Suprapubic skin (tissue), 4 donors: ENCODE results near the gene CELF4. TPM values are rescaled to one million over a fixed set of nuclear protein-coding genes. Genes with fewer than 3 reads are reported as not detected.

Experiments
- DNase-seq, 2 donors: peaks; one replicate each; pipeline ENCODE4 v3.0.0-alpha.2; 2019; ENCODE audit warnings: low spot score in 2 of 2
- H3K27ac ChIP-seq: fragments of 200-600 bp; sonication (generic); one replicate; pipeline ENCODE4 v1.5.1; 2019
- H3K27me3 ChIP-seq: fragments of 200-600 bp; sonication (generic); one replicate; pipeline ENCODE4 v1.5.1; 2019
- H3K36me3 ChIP-seq: fragments of 200-600 bp; sonication (generic); one replicate; pipeline ENCODE4 v1.5.1; 2019
- H3K4me1 ChIP-seq: fragments of 200-600 bp; sonication (generic); one replicate; pipeline ENCODE4 v1.5.1; 2019
- H3K4me3 ChIP-seq: fragments of 200-600 bp; sonication (generic); one replicate; pipeline ENCODE4 v1.5.1; 2019; ENCODE audit warnings: mild to moderate bottlenecking
- H3K9me3 ChIP-seq: fragments of 200-600 bp; sonication (generic); one replicate; pipeline ENCODE4 v1.5.1; 2019
- EP300 ChIP-seq: sonication (generic); formaldehyde crosslinking; IDR thresholded peaks from one replicate; pipeline ENCODE4 v1.6.1; 2017; ENCODE audit warnings: antibody characterized with exemption
- POLR2A ChIP-seq, 2 donors: fragments of 450-650 bp; IDR thresholded peaks; one replicate each; pipeline ENCODE4 v1.6.1; 2017; ENCODE audit warnings: antibody characterized with exemption in 2 of 2, mild to moderate bottlenecking in 2 of 2, moderate library complexity in 2 of 2
- POLR2AphosphoS5 ChIP-seq, 3 donors: sonication (generic); formaldehyde crosslinking; IDR thresholded peaks; one replicate each; pipeline ENCODE4 v1.6.1; 2017; ENCODE audit warnings: antibody characterized with exemption in 3 of 3
- WGBS: methylation state at CpG from one replicate; pipeline ENCODE4 v1.1.5; 2018; 5-methylcytosine and 5-hydroxymethylcytosine counted together
- total RNA-seq, 4 donors: library from RNA; depleted of rRNA; stranded (reverse); fragments of >200 nt; gene quantifications; one replicate each; pipeline ENCODE4 v1.1.0, GENCODE V29; 2016
- TF ChIP-seq, protein P1 (sequence below), 2 donors: fragments of 200-600 bp in 1 of 2; fragments of 450-650 bp in 1 of 2; sonication (generic) in 1 of 2; IDR thresholded peaks; one replicate each; pipeline ENCODE4 v1.5.1; 2016 to 2019; ENCODE audit warnings: antibody characterized with exemption in 2 of 2, mild to moderate bottlenecking in 1 of 2, moderate library complexity in 1 of 2

CELF4 gene
- total RNA-seq, 4 donors from 2014 or later, result not detected

DNA sequence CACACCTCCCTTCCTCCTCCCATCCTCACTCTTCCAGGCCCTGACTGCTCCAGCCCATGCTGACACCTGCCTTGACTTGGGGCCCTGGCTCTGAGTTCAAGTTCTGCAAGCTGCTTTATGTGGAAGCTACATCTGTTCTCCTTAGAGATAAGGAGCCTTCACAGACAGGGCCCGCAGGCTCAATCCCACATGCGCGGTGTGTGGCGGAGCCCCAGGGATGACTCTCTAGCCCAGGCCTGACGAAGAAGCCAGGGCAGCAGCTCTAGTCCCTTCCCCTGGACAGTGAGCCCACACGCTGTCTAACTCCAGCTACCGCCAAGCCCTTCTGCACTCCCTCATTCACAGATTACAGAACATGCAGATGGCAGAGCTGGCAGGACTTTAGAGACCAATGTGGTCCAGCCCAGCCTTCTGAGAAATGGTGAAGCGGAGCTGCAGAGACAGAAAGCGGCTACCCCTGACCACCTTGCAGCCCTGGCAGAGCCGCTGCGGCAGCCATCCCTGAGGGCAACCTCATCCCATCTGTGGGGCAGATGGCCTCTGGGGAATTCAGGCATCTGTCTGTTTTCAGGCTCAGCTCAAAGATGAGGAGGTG lies 304.3 kb downstream of the CELF4 start:
- TF ChIP-seq, protein P1, sequence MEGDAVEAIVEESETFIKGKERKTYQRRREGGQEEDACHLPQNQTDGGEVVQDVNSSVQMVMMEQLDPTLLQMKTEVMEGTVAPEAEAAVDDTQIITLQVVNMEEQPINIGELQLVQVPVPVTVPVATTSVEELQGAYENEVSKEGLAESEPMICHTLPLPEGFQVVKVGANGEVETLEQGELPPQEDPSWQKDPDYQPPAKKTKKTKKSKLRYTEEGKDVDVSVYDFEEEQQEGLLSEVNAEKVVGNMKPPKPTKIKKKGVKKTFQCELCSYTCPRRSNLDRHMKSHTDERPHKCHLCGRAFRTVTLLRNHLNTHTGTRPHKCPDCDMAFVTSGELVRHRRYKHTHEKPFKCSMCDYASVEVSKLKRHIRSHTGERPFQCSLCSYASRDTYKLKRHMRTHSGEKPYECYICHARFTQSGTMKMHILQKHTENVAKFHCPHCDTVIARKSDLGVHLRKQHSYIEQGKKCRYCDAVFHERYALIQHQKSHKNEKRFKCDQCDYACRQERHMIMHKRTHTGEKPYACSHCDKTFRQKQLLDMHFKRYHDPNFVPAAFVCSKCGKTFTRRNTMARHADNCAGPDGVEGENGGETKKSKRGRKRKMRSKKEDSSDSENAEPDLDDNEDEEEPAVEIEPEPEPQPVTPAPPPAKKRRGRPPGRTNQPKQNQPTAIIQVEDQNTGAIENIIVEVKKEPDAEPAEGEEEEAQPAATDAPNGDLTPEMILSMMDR (IDR thresholded peaks at IDR 0.05), result no peak
- 83% methylated on average over 7 of the region's 11 CpGs for WGBS
- DNase-seq, result no peak
- Histone ChIP-seq H3K9me3 (no peaks in the 10 kb centered on the region), H3K27me3 (peaks cover 49% of the 10 kb centered on the region), H3K27ac (no peak overlapping the region), H3K4me1 (no peaks in the 10 kb centered on the region), H3K36me3 (no peaks in the 10 kb centered on the region), H3K4me3 (no peak overlapping the region)

DNA sequence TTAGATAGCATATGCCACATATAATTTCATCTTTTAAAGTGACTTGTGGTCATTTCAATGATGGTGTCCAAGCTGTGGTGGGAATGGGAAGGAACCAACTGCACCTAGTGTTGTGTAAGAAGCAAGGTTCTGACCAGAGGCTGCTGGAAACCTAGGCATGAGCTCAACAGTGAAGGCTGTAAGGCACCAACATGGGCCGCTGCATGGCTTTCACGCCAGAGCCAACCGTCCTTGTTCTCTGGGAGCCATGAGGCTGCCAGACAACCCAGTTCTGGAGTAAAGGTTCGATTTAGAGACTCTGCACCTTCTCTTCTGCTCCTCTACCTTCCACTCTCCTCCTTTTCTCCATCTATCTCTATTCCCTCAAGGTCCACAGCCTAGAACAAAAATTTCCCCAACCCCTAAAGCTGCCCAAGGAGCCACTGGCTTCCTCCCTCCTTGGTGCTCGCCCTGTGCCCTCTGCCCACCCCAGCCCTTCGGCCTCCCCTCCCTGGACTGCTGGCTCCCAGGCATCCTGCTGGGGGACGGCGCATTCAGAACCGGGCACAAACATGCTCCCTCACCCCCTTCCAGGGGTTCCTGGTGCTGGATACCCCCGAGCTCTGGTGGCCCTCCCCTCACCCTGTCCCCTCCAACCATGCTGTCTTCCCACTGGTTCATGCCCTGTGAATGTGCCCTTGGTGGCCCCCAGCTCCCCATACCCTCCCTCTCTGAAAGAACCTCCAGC lies 305.1 kb downstream of the CELF4 start:
- Histone ChIP-seq H3K27ac (no peak overlapping the region), H3K4me3 (no peak overlapping the region), H3K4me1 (no peaks in the 10 kb centered on the region), H3K36me3 (no peaks in the 10 kb centered on the region), H3K27me3 (peaks cover 47% of the 10 kb centered on the region), H3K9me3 (no peaks in the 10 kb centered on the region)
- TF ChIP-seq POLR2A (IDR thresholded peaks at IDR 0.05) (no peak), POLR2AphosphoS5 (IDR thresholded peaks at IDR 0.05) (no peak), EP300 (no peak)
- TF ChIP-seq, protein P1 (IDR thresholded peaks at IDR 0.05), result no peak
- WGBS, result 80% methylated on average over 10 of the region's 10 CpGs
- DNase-seq, result no peak

DNA sequence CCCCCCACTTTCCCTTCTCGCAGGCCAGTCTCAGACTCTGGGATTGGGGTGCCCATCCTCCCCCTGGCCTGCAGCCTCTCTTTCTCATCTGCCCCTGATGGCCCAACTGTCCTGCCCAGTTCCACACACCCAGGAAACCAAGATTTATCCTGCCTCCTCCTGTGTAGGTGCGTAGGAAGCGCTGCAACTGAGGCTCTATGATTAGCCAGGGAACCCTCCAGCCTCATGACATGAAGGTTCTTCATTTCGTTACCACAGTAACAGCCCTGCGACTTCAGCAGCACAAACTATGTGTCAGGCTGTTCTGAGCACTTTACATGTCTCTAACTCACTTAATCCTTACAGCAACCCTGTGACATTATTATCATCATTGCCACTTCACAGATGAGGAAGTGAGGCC lies 305.9 kb downstream of the CELF4 start:
- no peaks in the 10 kb centered on the region for H3K4me1 ChIP-seq
- DNase-seq, result no peak
- no peak overlapping the region for H3K27ac ChIP-seq
- no peak overlapping the region for H3K4me3 ChIP-seq
- 84% methylated on average over 5 of the region's 5 CpGs for WGBS
- no peaks in the 10 kb centered on the region for H3K36me3 ChIP-seq
- TF ChIP-seq, protein P1 (IDR thresholded peaks at IDR 0.05), result no peak
- TF ChIP-seq POLR2A (IDR thresholded peaks at IDR 0.05) (no peak), EP300 (no peak), POLR2AphosphoS5 (IDR thresholded peaks at IDR 0.05) (no peak)
- H3K27me3 ChIP-seq, result peaks cover 54% of the 10 kb centered on the region
- no peaks in the 10 kb centered on the region for H3K9me3 ChIP-seq

DNA sequence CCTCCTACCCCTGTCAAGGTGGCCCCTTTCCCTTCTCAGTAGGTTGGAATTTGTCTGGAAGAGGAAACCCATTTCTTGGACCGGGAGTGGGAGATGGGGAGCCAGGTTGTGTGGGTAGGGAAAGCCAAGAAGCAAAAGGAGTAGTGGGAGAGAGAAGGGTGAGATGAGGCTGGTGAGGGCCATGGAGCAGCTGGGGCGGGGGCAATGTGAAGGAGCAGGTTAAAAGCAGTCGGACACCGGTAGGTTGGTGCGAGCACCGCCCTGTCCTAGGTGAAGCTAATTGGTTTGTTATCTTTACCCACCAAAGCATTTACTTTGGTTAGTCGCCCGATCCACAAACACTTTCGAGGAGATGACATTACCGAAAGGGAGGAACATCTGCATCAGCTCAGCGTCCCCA lies 306.8 kb downstream of the CELF4 start:
- Histone ChIP-seq H3K36me3 (no peaks in the 10 kb centered on the region), H3K4me3 (no peak overlapping the region), H3K27me3 (peaks cover 63% of the 10 kb centered on the region), H3K9me3 (no peaks in the 10 kb centered on the region), H3K4me1 (peaks cover 8% of the 10 kb centered on the region), H3K27ac (no peak overlapping the region)
- TF ChIP-seq POLR2A (IDR thresholded peaks at IDR 0.05) (no peak), EP300 (no peak), POLR2AphosphoS5 (IDR thresholded peaks at IDR 0.05) (no peak)
- TF ChIP-seq, protein P1 (IDR thresholded peaks at IDR 0.05), result no peak
- 56% methylated on average over 11 of the region's 11 CpGs for WGBS
- DNase-seq, result no peak

DNA sequence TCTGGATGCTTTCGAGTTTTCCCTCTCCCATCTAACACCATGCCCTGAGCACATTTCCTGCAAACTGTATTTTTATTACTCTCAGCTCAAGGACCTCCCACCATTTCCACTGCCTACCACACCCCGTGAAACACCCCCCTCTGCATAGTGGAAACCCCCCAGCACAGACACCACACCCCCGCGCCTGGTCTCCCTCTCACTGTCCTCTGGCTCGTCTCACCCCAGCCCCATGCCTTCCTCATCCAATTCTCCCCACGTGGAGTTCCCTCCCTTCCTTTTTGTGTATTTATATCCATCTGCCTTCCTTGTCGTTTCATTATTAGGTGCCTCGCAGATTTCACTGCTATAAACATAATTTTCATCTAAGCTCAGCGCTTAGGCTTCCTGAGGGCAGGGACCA lies 307.5 kb downstream of the CELF4 start:
- peaks cover 70% of the 10 kb centered on the region for H3K27me3 ChIP-seq
- 29% methylated on average over 9 of the region's 9 CpGs for WGBS
- DNase-seq, result no peak
- H3K9me3 ChIP-seq, result no peaks in the 10 kb centered on the region
- no peak overlapping the region for H3K27ac ChIP-seq
- no peaks in the 10 kb centered on the region for H3K36me3 ChIP-seq
- TF ChIP-seq POLR2AphosphoS5 (IDR thresholded peaks at IDR 0.05), result no peak
- TF ChIP-seq, protein P1 (IDR thresholded peaks at IDR 0.05), result no peak
- no peak for TF ChIP-seq EP300
- TF ChIP-seq POLR2A (IDR thresholded peaks at IDR 0.05), result no peak
- peaks cover 14% of the 10 kb centered on the region for H3K4me1 ChIP-seq
- H3K4me3 ChIP-seq, result no peak overlapping the region
